HEK293 (cell line): Measurements from ENCODE around the gene GGA1.

Experiments used
- CTCF ChIA-PET: fragments of 350-600 bp; formaldehyde crosslinking; extraction: SDS; loops from one replicate; lab custom pipeline; 2021; ENCODE audit warnings: antibody characterized with exemption; lab: Yijun Ruan, JAX
- POLR2A ChIA-PET: fragments of 300-600 bp; formaldehyde crosslinking; extraction: SDS; loops from one replicate; lab custom pipeline; 2020; ENCODE audit warnings: antibody characterized with exemption, inconsistent platforms; lab: Yijun Ruan, JAX
- H3K27ac ChIP-seq: fragments of 200-500 bp; sonication (Bioruptor generic); 2 replicates; pipeline ENCODE4 v1.5.1; 2014; ENCODE audit warnings: low read depth, low read length, control low read depth, inconsistent platforms; ENCODE audit errors: extremely low read depth
- H3K36me3 ChIP-seq, 2 experiments: fragments of 200-500 bp in 1 of 2; sonication (Bioruptor generic) in 1 of 2; 1 replicate in 1 of 2; 2 replicates in 1 of 2; pipeline ENCODE4 v1.5.1; 2014 to 2017; ENCODE audit warnings: inconsistent platforms in 2 of 2, low read length in 2 of 2; ENCODE audit not compliant: control insufficient read depth in 2 of 2, insufficient read depth in 1 of 2
- H3K4me1 ChIP-seq: fragments of 200-500 bp; sonication (Bioruptor generic); 2 replicates; pipeline ENCODE4 v1.5.1; 2014; ENCODE audit warnings: mild to moderate bottlenecking, low read length, inconsistent platforms; ENCODE audit not compliant: control insufficient read depth, insufficient read depth
- H3K4me3 ChIP-seq: 2 replicates; pipeline ENCODE4 v1.5.1; 2011; ENCODE audit warnings: low read depth, mild to moderate bottlenecking, control low read depth, low read length, moderate library complexity
- H3K9me3 ChIP-seq: fragments of 200-500 bp; sonication (Bioruptor generic); 2 replicates; pipeline ENCODE4 v1.5.1; 2014; ENCODE audit warnings: low read depth, low read length, inconsistent platforms; ENCODE audit not compliant: control insufficient read depth, insufficient read depth
- BCL11B ChIP-seq: fragments of 450-650 bp; formaldehyde crosslinking; IDR thresholded peaks from 2 replicates; pipeline ENCODE4 v1.5.1; 2016; ENCODE audit warnings: low read depth, missing biosample characterization, missing genetic modification characterization
- EGR2 ChIP-seq: fragments of 450-650 bp; formaldehyde crosslinking; IDR thresholded peaks from 2 replicates; pipeline ENCODE4 v1.5.1; 2016; ENCODE audit warnings: low read depth, missing biosample characterization, missing genetic modification characterization
- FEZF1 ChIP-seq: fragments of 450-650 bp; formaldehyde crosslinking; IDR thresholded peaks from 2 replicates; pipeline ENCODE4 v1.5.1; 2016; ENCODE audit warnings: missing biosample characterization, missing genetic modification characterization
- GLI4 ChIP-seq: fragments of 450-650 bp; formaldehyde crosslinking; IDR thresholded peaks from 2 replicates; pipeline ENCODE4 v1.5.1; 2016; ENCODE audit warnings: missing biosample characterization, missing genetic modification characterization
- GLIS1 ChIP-seq: fragments of 450-650 bp; formaldehyde crosslinking; IDR thresholded peaks from 2 replicates; pipeline ENCODE4 v1.5.1; 2016; ENCODE audit warnings: missing biosample characterization, missing genetic modification characterization
- HIC1 ChIP-seq: fragments of 450-650 bp; formaldehyde crosslinking; IDR thresholded peaks from 2 replicates; pipeline ENCODE4 v1.5.1; 2016; ENCODE audit warnings: missing biosample characterization, missing genetic modification characterization
- HOXC10 ChIP-seq: sonication (generic); formaldehyde crosslinking; IDR thresholded peaks from 2 replicates; pipeline ENCODE4 v1.8.1; 2023; ENCODE audit warnings: mild to moderate bottlenecking, missing genetic modification reagents
- INSM2 ChIP-seq: fragments of 450-650 bp; formaldehyde crosslinking; IDR thresholded peaks from 2 replicates; pipeline ENCODE4 v1.5.1; 2016; ENCODE audit warnings: missing biosample characterization, missing genetic modification characterization
- KLF9 ChIP-seq: fragments of 450-650 bp; formaldehyde crosslinking; IDR thresholded peaks from 2 replicates; pipeline ENCODE4 v1.5.1; 2016; ENCODE audit warnings: missing biosample characterization, missing genetic modification characterization, low read depth
- MYNN ChIP-seq: fragments of 450-650 bp; formaldehyde crosslinking; IDR thresholded peaks from 2 replicates; pipeline ENCODE4 v1.5.1; 2016; ENCODE audit warnings: missing biosample characterization, missing genetic modification characterization, borderline replicate concordance
- SP2 ChIP-seq: fragments of 450-650 bp; formaldehyde crosslinking; IDR thresholded peaks from 2 replicates; pipeline ENCODE4 v1.5.1; 2016; ENCODE audit warnings: missing biosample characterization, missing genetic modification characterization
- ZFHX2 ChIP-seq: fragments of 450-650 bp; formaldehyde crosslinking; conservative IDR thresholded peaks from 2 replicates; pipeline ENCODE4 v1.5.1; 2016; ENCODE audit warnings: missing biosample characterization, missing genetic modification characterization
- ZNF23 ChIP-seq: fragments of 450-650 bp; formaldehyde crosslinking; IDR thresholded peaks from 2 replicates; pipeline ENCODE4 v1.5.1; 2016; ENCODE audit warnings: missing biosample characterization, missing genetic modification characterization, borderline replicate concordance
- ZNF24 ChIP-seq: fragments of 450-650 bp; formaldehyde crosslinking; IDR thresholded peaks from 2 replicates; pipeline ENCODE4 v1.5.1; 2016; ENCODE audit warnings: missing biosample characterization, missing genetic modification characterization
- ZNF335 ChIP-seq: fragments of 450-650 bp; formaldehyde crosslinking; conservative IDR thresholded peaks from 2 replicates; pipeline ENCODE4 v1.5.1; 2016; ENCODE audit warnings: missing biosample characterization, missing genetic modification characterization
- ZNF488 ChIP-seq: fragments of 450-650 bp; formaldehyde crosslinking; IDR thresholded peaks from 2 replicates; pipeline ENCODE4 v1.5.1; 2016; ENCODE audit warnings: missing biosample characterization, missing genetic modification characterization
- ZNF701 ChIP-seq: fragments of 450-650 bp; formaldehyde crosslinking; IDR thresholded peaks from 2 replicates; pipeline ENCODE4 v1.5.1; 2016; ENCODE audit warnings: missing biosample characterization, missing genetic modification characterization
- ZSCAN23 ChIP-seq: fragments of 450-650 bp; formaldehyde crosslinking; IDR thresholded peaks from 2 replicates; pipeline ENCODE4 v1.5.1; 2016; ENCODE audit warnings: missing biosample characterization, missing genetic modification characterization
- ZSCAN30 ChIP-seq: fragments of 450-650 bp; IDR thresholded peaks from 2 replicates; pipeline ENCODE4 v1.5.1; 2018; ENCODE audit warnings: missing biosample characterization, mild to moderate bottlenecking, missing genetic modification characterization, moderate library complexity
- TF ChIP-seq, protein P1 (sequence below): fragments of 450-650 bp; formaldehyde crosslinking; IDR thresholded peaks from 2 replicates; pipeline ENCODE4 v1.5.1; 2016; ENCODE audit warnings: missing biosample characterization, missing genetic modification characterization
- TF ChIP-seq, protein P2 (sequence below): fragments of 450-650 bp; IDR thresholded peaks from 2 replicates; pipeline ENCODE4 v1.5.1; 2018; ENCODE audit warnings: missing biosample characterization, missing genetic modification characterization
- TF ChIP-seq, protein P3 (sequence below): fragments of 450-650 bp; formaldehyde crosslinking; IDR thresholded peaks from 2 replicates; pipeline ENCODE4 v1.5.1; 2016; ENCODE audit warnings: missing biosample characterization, missing genetic modification characterization

GGA1 gene

DNA sequence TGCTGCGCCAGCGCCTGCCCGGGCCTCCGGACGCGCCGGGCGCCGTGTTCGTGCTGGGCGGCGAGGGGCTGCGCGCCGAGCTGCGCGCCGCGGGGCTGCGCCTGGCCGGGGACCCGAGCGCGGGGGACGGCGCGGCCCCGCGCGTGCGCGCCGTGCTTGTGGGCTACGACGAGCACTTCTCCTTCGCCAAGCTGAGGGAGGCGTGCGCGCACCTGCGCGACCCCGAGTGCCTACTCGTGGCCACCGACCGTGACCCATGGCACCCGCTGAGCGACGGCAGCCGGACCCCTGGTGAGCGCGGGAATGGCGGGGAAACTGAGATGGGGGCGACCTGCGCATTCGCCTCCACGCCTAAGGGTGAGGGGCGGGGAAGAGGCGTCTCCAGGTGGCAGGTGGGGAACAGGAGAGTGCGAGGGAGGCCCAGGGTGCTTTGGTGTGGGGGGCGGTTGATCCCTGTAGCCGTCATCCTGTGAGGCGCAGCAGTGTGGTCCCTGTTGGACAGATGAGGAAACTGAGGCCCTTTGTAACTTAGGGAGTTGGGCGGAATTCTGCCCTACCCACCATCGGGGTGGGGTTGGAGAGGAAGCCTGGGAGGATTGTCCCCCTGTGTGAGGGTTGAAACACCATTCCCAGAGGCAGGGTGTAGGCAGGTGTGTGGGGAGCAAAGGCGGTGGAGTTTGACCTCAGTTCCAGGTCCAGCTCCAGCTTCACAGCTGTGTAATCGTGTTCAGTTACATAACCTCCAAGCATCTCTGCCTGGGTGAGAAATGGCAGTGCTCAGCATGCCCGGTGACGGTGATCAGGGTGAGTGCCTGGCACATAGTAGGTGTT is 50.6 kb downstream of the GGA1 start (continued):
- TF ChIP-seq, protein P1, sequence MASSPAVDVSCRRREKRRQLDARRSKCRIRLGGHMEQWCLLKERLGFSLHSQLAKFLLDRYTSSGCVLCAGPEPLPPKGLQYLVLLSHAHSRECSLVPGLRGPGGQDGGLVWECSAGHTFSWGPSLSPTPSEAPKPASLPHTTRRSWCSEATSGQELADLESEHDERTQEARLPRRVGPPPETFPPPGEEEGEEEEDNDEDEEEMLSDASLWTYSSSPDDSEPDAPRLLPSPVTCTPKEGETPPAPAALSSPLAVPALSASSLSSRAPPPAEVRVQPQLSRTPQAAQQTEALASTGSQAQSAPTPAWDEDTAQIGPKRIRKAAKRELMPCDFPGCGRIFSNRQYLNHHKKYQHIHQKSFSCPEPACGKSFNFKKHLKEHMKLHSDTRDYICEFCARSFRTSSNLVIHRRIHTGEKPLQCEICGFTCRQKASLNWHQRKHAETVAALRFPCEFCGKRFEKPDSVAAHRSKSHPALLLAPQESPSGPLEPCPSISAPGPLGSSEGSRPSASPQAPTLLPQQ (tag by site-specific recombination): no peak
- TF ChIP-seq ZNF23 (tag by site-specific recombination): no peak
- TF ChIP-seq ZSCAN23 (tag by site-specific recombination): no peak
- TF ChIP-seq INSM2 (tag by site-specific recombination): no peak
- no peak for TF ChIP-seq ZNF701 (tag by site-specific recombination)
- peak; percentile 92 for TF ChIP-seq ZFHX2 (tag by site-specific recombination)
- TF ChIP-seq SP2 (tag by site-specific recombination): peak; percentile 59
- TF ChIP-seq EGR2 (tag by site-specific recombination): peak; percentile 95
- peak; percentile 42 for TF ChIP-seq GLIS1 (tag by site-specific recombination)
- TF ChIP-seq GLI4 (tag by site-specific recombination): no peak; the same call in 1 of the 2 replicates
- no peak for TF ChIP-seq FEZF1 (tag by site-specific recombination)
- peak; percentile 40; the same call in 1 of the 2 replicates for TF ChIP-seq BCL11B
- peak; percentile 10; the same call in 1 of the 2 replicates for TF ChIP-seq HOXC10 (CRISPR knock-in tag)
- TF ChIP-seq ZNF335 (tag by site-specific recombination): peak; percentile 77
- TF ChIP-seq HIC1 (tag by site-specific recombination): peak; percentile 60; the same call in 1 of the 2 replicates

GRCh38 chr22:37659897-37660708 is 51.5 kb downstream of the GGA1 start:
- ChIA-PET POLR2A (interaction anchor here (1.6 to 6.5 kb wide), 6 partner anchors 10 to 25 kb away, joined by 5 to 85 read pairs (median 58); partner anchors contain the start of genes LGALS1 and SH3BP1), CTCF (interaction anchor here (0.5 to 7.0 kb wide), 11 partner anchors 12 to 156 kb away, joined by 3 to 138 read pairs (median 5); partner anchors contain the start of gene LGALS1)
- Histone ChIP-seq H3K4me1 (peaks cover 12% of the 10 kb centered on the region), H3K4me3 (peak overlapping the region; percentile 85), H3K36me3 (peaks cover 3 to 14% of the 10 kb centered on the region in 2 experiments; a peak in 2 of 3 replicates), H3K27ac (peak overlapping the region; percentile 90; the same call in 1 of the 2 replicates), H3K9me3 (no peaks in the 10 kb centered on the region)
- TF ChIP-seq ZSCAN30 (tag by site-specific recombination) (peak; percentile 51; the same call in 1 of the 2 replicates), ZNF488 (tag by site-specific recombination) (no peak), MYNN (no peak), ZNF24 (tag by site-specific recombination) (0 out of 2 replicates have a peak, but pooled peaks have one; percentile 34), KLF9 (tag by site-specific recombination) (peak; percentile 23; the same call in 1 of the 2 replicates)
- TF ChIP-seq, protein P2, sequence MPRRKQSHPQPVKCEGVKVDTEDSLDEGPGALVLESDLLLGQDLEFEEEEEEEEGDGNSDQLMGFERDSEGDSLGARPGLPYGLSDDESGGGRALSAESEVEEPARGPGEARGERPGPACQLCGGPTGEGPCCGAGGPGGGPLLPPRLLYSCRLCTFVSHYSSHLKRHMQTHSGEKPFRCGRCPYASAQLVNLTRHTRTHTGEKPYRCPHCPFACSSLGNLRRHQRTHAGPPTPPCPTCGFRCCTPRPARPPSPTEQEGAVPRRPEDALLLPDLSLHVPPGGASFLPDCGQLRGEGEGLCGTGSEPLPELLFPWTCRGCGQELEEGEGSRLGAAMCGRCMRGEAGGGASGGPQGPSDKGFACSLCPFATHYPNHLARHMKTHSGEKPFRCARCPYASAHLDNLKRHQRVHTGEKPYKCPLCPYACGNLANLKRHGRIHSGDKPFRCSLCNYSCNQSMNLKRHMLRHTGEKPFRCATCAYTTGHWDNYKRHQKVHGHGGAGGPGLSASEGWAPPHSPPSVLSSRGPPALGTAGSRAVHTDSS (tag by site-specific recombination): no peak
- TF ChIP-seq, protein P3, sequence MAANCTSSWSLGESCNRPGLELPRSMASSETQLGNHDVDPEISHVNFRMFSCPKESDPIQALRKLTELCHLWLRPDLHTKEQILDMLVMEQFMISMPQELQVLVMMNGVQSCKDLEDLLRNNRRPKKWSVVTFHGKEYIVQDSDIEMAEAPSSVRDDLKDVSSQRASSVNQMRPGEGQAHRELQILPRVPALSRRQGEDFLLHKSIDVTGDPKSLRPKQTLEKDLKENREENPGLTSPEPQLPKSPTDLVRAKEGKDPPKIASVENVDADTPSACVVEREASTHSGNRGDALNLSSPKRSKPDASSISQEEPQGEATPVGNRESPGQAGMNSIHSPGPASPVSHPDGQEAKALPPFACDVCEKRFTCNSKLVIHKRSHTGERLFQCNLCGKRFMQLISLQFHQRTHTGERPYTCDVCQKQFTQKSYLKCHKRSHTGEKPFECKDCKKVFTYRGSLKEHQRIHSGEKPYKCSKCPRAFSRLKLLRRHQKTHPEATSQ (tag by site-specific recombination): no peak
- TF ChIP-seq, protein P1 (tag by site-specific recombination): peak; percentile 13; the same call in 1 of the 2 replicates
